CD4-positive, alpha-beta T cell (primary cell): ENCODE data around the gene REEP6. TPM values are rescaled to one million over a fixed set of nuclear protein-coding genes. Genes with fewer than 3 reads are reported as not detected.
A peak's percentile ranks its signal among the peaks of the same experiment; 100 is the strongest.

Experiments
- ATAC-seq: fragments of 200-7000 bp; cut with Tn5 transposase; one replicate; pipeline ENCODE4 v1.10.0; 2022; ENCODE audit warnings: mild to moderate bottlenecking; ENCODE audit not compliant: poor library complexity
- CTCF ChIA-PET: fragments of 350-600 bp; sonication (Branson Sonifier 250); formaldehyde crosslinking; loops from one replicate; lab custom pipeline; 2021; ENCODE audit warnings: antibody characterized with exemption, inconsistent platforms; lab: Charles Lee
- POLR2A ChIA-PET: fragments of 350-600 bp; sonication (Branson Sonifier 250); formaldehyde crosslinking; loops from one replicate; lab custom pipeline; 2021; ENCODE audit warnings: antibody characterized with exemption, inconsistent platforms; lab: Charles Lee
- DNase-seq, 14 experiments: peaks; one replicate each; pipeline ENCODE4 v3.0.0-alpha.2; 2013 to 2020; ENCODE audit warnings: mixed read lengths in 2 of 14
- H3K27ac ChIP-seq, 2 donors: one replicate each; pipeline versions ENCODE4 v1.5.1 to v1.7.0; 2013; ENCODE audit warnings: low read length in 2 of 2, low read depth in 1 of 2, mild to moderate bottlenecking in 1 of 2
- H3K27me3 ChIP-seq, 2 experiments: 1 replicate in 1 of 2; 2 replicates in 1 of 2; pipeline versions ENCODE4 v1.6.1 to v1.7.0; 2013; ENCODE audit warnings: low read length in 2 of 2, control low read depth in 1 of 2, mild to moderate bottlenecking in 1 of 2, moderate library complexity in 1 of 2; ENCODE audit not compliant: insufficient read depth in 2 of 2, control insufficient read depth in 1 of 2
- H3K36me3 ChIP-seq: one replicate; pipeline ENCODE4 v1.6.1; 2013; ENCODE audit warnings: low read length, control low read depth; ENCODE audit not compliant: insufficient read depth
- H3K4me1 ChIP-seq: one replicate; pipeline ENCODE4 v1.6.1; 2013; ENCODE audit warnings: low read length, control low read depth; ENCODE audit not compliant: insufficient read depth
- H3K4me3 ChIP-seq: one replicate; pipeline ENCODE4 v1.5.1; 2013; ENCODE audit warnings: mild to moderate bottlenecking, low read length, moderate library complexity
- H3K9me3 ChIP-seq, 2 experiments: 1 replicate in 1 of 2; 2 replicates in 1 of 2; pipeline versions ENCODE4 v1.6.1 to v1.7.0; 2013; ENCODE audit warnings: low read length in 2 of 2, mild to moderate bottlenecking in 2 of 2, control low read depth in 1 of 2, moderate library complexity in 1 of 2; ENCODE audit not compliant: control insufficient read depth in 1 of 2, insufficient read depth in 1 of 2
- H3K27ac Mint-ChIP-seq: one replicate; pipeline ENCODE4 v1.8.0; 2020; ENCODE audit warnings: mixed read lengths
- H3K27me3 Mint-ChIP-seq: one replicate; pipeline ENCODE4 v1.8.0; 2021; ENCODE audit warnings: mixed read lengths
- H3K36me3 Mint-ChIP-seq: one replicate; pipeline ENCODE4 v1.8.0; 2021; ENCODE audit warnings: low read depth, mixed read lengths
- H3K4me1 Mint-ChIP-seq: one replicate; pipeline ENCODE4 v1.8.0; 2021; ENCODE audit warnings: low read depth, mixed read lengths
- H3K4me3 Mint-ChIP-seq: one replicate; pipeline ENCODE4 v1.8.0; 2020; ENCODE audit warnings: mild to moderate bottlenecking, mixed read lengths
- H3K9me3 Mint-ChIP-seq: one replicate; pipeline ENCODE4 v1.8.0; 2020; ENCODE audit warnings: mixed read lengths
- CTCF ChIP-seq: fragments of 200-600 bp; IDR thresholded peaks from one replicate; pipeline ENCODE4 v1.8.0; 2022; ENCODE audit warnings: antibody characterized with exemption, mild to moderate bottlenecking
- intact Hi-C, 2 experiments: fragments of 100-400 bp; cut with DNase I in 1 of 2; cut with micrococcal nuclease in 1 of 2; formaldehyde crosslinking; loops; one replicate each; pipeline versions ENCODE4 v1.15.1 to v1.9.0; 2023 to 2025; cut with DNase I, micrococcal nuclease
- total RNA-seq, 174 experiments: library from RNA in 2 of 174; stranded (reverse) in 2 of 174; gene quantifications; one replicate each; pipeline ENCODE4 v1.2.3 and lab custom pipeline; 2021 to 2026

Gene REEP6
- total RNA-seq, 2 experiments from 2014 or later, result 2.2 to 2.8 TPM

GRCh38 chr19:1472231-1473084, 18.5 kb upstream of the REEP6 start:
- H3K4me3 Mint-ChIP-seq, result peak overlapping the region; percentile 59
- Histone ChIP-seq H3K27me3 (peaks cover 9 to 16% of the 10 kb centered on the region in 2 experiments), H3K9me3 (peaks cover 0 to 8% of the 10 kb centered on the region in 2 experiments), H3K4me3 (no peak overlapping the region), H3K4me1 (peaks cover 48% of the 10 kb centered on the region), H3K36me3 (peaks cover 12% of the 10 kb centered on the region), H3K27ac (no peak overlapping the region)
- no peak for ATAC-seq
- peaks cover 5% of the 10 kb centered on the region for H3K36me3 Mint-ChIP-seq
- H3K4me1 Mint-ChIP-seq, result peaks cover 16% of the 10 kb centered on the region
- ChIA-PET CTCF (interaction anchor here (2.1 kb wide), 1 partner anchor 19 kb away, joined by 9 read pairs; the partner anchor contains the start of gene REEP6), POLR2A (interaction anchor here (1.0 to 3.9 kb wide), 5 partner anchors 14 to 204 kb away, joined by 4 to 12 read pairs (median 4); partner anchors contain the start of gene REEP6)
- H3K27me3 Mint-ChIP-seq, result no peaks in the 10 kb centered on the region
- no peak overlapping the region for H3K27ac Mint-ChIP-seq
- TF ChIP-seq CTCF, result no peak
- H3K9me3 Mint-ChIP-seq, result no peaks in the 10 kb centered on the region
- intact Hi-C loops, result loop anchor here in 1 of 2 experiments (10.0 kb wide), 1 partner anchor 198 kb away; the partner anchor contains the start of gene FAM174C
- DNase-seq, result no peak

DNA sequence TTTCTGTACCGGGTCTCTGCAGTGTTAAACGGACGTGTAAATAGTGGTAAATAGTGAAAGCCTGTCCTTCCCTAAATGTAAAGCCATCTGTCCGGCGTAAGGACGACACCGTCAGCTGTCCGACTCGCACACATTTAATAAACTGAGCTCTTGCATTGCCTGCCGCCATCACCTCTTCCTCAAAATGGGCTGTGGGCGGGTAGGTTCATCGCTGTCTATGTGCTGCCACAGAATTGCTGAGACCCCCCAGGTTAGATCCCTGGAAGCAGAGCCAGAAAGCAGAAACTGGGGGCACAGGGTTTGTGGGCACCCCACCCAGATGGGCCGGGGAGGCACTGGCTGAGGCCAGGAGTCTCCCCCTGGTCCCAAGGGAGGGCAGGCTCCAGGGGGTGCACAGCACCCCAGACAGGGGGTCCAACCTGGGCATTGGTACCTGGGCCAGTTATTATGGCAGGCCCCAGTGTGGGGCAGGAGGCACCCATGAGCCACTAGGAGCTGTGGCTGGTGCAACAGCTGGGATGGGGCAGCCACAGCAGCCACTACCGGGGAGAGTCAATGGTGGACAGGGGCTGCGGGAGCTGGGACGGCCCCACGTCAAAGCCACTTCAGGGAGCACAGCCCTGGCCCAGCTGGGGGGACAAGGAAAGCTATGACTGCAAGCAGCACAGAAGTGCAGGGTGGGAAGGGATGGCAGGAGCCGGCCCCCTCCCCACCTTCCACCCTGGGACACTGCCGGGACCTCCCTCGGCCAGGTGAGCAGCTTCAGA, 17.7 kb upstream of the REEP6 start:
- peaks cover 23% of the 10 kb centered on the region for H3K4me1 Mint-ChIP-seq
- Histone ChIP-seq H3K4me3 (no peak overlapping the region), H3K27me3 (peaks cover 7 to 8% of the 10 kb centered on the region in 2 experiments), H3K9me3 (peaks cover 0 to 6% of the 10 kb centered on the region in 2 experiments), H3K36me3 (peaks cover 14% of the 10 kb centered on the region), H3K4me1 (peaks cover 48% of the 10 kb centered on the region), H3K27ac (no peak overlapping the region)
- CTCF ChIA-PET, result no interaction called here
- H3K36me3 Mint-ChIP-seq, result peaks cover 5% of the 10 kb centered on the region
- H3K27ac Mint-ChIP-seq, result no peak overlapping the region
- intact Hi-C loops, result loop anchor here in 1 of 2 experiments (10.0 kb wide), 1 partner anchor 198 kb away; the partner anchor contains the start of gene FAM174C
- no peak for ATAC-seq
- TF ChIP-seq CTCF, result no peak
- no peak for DNase-seq
- H3K27me3 Mint-ChIP-seq, result no peaks in the 10 kb centered on the region
- POLR2A ChIA-PET, result interaction anchor here (0.7 to 1.5 kb wide), 2 partner anchors 15 to 204 kb away, joined by 3 to 4 read pairs; partner anchors contain the start of gene CIRBP
- H3K9me3 Mint-ChIP-seq, result no peaks in the 10 kb centered on the region
- peak overlapping the region; percentile 59 for H3K4me3 Mint-ChIP-seq

GRCh38 chr19:1474011-1474764, 16.8 kb upstream of the REEP6 start:
- H3K9me3 Mint-ChIP-seq, result no peaks in the 10 kb centered on the region

More at GRCh38 chr19:1474011-1474764, 16.8 kb upstream of the REEP6 start:
- Mint-ChIP-seq H3K27me3 (no peaks in the 10 kb centered on the region), H3K27ac (no peak overlapping the region), H3K4me1 (peaks cover 28% of the 10 kb centered on the region), H3K36me3 (peaks cover 9% of the 10 kb centered on the region), H3K4me3 (peak overlapping the region; percentile 20)
- TF ChIP-seq CTCF, result no peak
- DNase-seq (no peak), ATAC-seq (no peak)
- peaks cover 4 to 5% of the 10 kb centered on the region in 2 experiments for H3K27me3 ChIP-seq
- intact Hi-C loops, result loop anchor here in 1 of 2 experiments (10.0 kb wide), 1 partner anchor 199 kb away; the partner anchor contains the start of gene FAM174C
- peaks cover 14% of the 10 kb centered on the region for H3K36me3 ChIP-seq
- H3K4me3 ChIP-seq, result no peak overlapping the region
- CTCF ChIA-PET, result no interaction called here
- H3K4me1 ChIP-seq, result peaks cover 50% of the 10 kb centered on the region
- no peak overlapping the region for H3K27ac ChIP-seq
- peaks cover 0 to 5% of the 10 kb centered on the region in 2 experiments for H3K9me3 ChIP-seq
- POLR2A ChIA-PET, result no interaction called here
